Activated naive CD4-positive, alpha-beta T cell treated with anti-CD3 and anti-CD28 coated beads for 36 hours (primary cell): ENCODE data around the gene CNGA2. TPM values are rescaled to one million over a fixed set of nuclear protein-coding genes. Genes with fewer than 3 reads are reported as not detected.

Source experiments
- CTCF ChIA-PET: fragments of 350-600 bp; sonication (Branson Sonifier 250); formaldehyde crosslinking; loops from one replicate; lab custom pipeline; 2021; ENCODE audit warnings: antibody characterized with exemption; lab: Charles Lee
- DNase-seq: peaks from one replicate; pipeline ENCODE4 v3.0.0-alpha.2; 2020
- H3K27ac Mint-ChIP-seq: one replicate; pipeline ENCODE4 v1.8.0; 2021; ENCODE audit warnings: mild to moderate bottlenecking, mixed read lengths
- H3K27me3 Mint-ChIP-seq: one replicate; pipeline ENCODE4 v1.8.0; 2021; ENCODE audit warnings: low read depth, mixed read lengths
- H3K36me3 Mint-ChIP-seq: one replicate; pipeline ENCODE4 v1.8.0; 2021; ENCODE audit warnings: low read depth, mixed read lengths
- H3K4me1 Mint-ChIP-seq: one replicate; pipeline ENCODE4 v1.8.0; 2021; ENCODE audit warnings: low read depth, mixed read lengths
- H3K4me3 Mint-ChIP-seq: one replicate; pipeline ENCODE4 v1.8.0; 2021; ENCODE audit warnings: mild to moderate bottlenecking, moderate library complexity, mixed read lengths
- H3K9me3 Mint-ChIP-seq: one replicate; pipeline ENCODE4 v1.8.0; 2021; ENCODE audit warnings: mixed read lengths
- intact Hi-C: fragments of 100-400 bp; cut with micrococcal nuclease; formaldehyde crosslinking; loops from one replicate; pipeline ENCODE4 v1.15.1; 2023
- total RNA-seq, 2 experiments: library from RNA; stranded (reverse); gene quantifications; one replicate each; pipeline ENCODE4 v1.2.3, GENCODE V29; 2021

Gene CNGA2
- total RNA-seq, 2 experiments from 2014 or later, result not detected

DNA sequence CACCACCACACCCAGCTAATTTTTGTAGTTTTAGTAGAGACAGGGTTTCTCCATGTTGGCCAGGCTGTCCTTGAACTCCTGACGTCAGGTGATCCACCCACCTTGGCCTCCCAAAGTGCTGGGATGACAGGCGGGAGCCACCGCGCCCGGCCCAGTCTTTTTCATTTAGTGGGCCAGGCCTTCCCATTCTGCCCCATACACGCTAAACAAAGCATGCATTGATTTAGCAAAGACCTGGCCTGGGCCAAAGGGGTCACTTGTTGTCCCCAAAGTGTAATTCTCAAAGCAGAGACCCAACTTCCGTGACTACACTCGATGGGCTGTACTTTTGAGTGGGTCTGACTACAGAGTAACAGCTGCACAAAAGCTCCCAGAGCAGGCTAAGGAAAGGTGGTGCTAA, 29.2 kb downstream of the CNGA2 start:
- Mint-ChIP-seq H3K36me3 (no peaks in the 10 kb centered on the region), H3K4me1 (no peaks in the 10 kb centered on the region), H3K9me3 (no peaks in the 10 kb centered on the region), H3K4me3 (no peak overlapping the region), H3K27me3 (peaks cover 4% of the 10 kb centered on the region), H3K27ac (no peak overlapping the region)
- intact Hi-C loops, result no loop called here
- DNase-seq, result no peak
- CTCF ChIA-PET, result no interaction called here

DNA sequence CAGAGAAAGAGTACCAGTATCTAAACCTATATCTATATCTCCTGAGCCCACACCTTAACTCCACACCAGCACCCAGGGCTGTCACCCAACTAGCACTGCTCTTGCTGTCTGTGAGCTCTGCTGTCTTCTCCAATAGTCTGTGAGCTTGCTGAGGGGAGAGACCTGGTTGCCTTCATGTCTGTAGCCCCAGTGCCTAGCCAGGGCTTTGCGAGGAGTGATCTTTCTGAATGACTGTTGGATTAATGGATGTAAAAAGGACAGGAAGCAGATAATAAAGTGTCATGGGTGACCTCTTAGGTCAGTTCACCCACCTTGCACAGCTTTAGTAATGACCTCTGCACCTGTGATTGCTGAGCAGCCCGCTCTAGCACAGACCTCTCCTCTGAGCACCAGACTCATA, 30.5 kb downstream of the CNGA2 start:
- CTCF ChIA-PET, result no interaction called here
- Mint-ChIP-seq H3K4me3 (no peak overlapping the region), H3K27me3 (peaks cover 4% of the 10 kb centered on the region), H3K27ac (no peak overlapping the region), H3K9me3 (no peaks in the 10 kb centered on the region), H3K4me1 (no peaks in the 10 kb centered on the region), H3K36me3 (no peaks in the 10 kb centered on the region)
- intact Hi-C loops, result no loop called here
- DNase-seq, result no peak

DNA sequence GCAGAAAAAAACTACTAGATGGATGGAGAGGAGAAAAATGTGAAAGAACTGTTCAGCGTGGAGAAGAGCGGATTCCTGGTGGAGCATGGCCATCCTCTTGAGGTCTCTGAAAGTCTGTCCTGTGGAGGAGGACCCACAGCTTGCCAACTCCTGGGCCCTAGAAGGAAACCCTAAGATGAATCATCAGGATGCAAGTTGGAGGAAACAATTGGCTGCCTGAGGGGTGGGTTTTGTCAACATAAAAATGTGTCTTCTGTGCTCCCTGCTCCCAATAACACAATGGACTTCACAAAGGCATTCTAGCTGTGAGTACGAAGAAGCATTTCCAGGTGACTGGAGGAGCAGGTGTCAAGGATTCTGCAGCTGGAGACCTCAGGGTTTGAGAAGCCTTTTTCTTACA, 37.2 kb downstream of the CNGA2 start:
- Mint-ChIP-seq H3K4me1 (no peaks in the 10 kb centered on the region), H3K9me3 (no peaks in the 10 kb centered on the region), H3K27ac (no peak overlapping the region), H3K4me3 (no peak overlapping the region), H3K27me3 (peaks cover 4% of the 10 kb centered on the region), H3K36me3 (no peaks in the 10 kb centered on the region)
- intact Hi-C loops, result no loop called here
- CTCF ChIA-PET, result no interaction called here
- DNase-seq, result no peak

DNA sequence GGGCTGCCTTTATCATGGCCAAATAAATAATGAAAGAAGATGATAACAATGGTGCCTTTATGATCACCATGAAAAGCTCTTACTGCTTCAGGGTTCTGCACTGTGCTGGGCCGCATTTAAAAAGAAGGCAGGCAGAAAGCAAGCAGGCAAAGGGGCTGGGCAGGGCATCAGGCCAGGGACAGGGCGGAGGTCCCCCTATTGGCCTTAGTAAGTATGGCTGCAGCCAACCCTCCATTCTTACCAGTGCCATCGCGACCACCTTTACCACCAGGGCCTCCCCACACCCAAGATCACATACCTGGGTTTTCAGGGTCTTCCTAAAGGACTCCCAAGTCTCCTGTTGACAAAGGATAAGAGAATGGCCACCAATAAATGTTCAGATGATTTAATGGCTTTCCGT, 38.9 kb downstream of the CNGA2 start:
- Mint-ChIP-seq H3K4me3 (no peak overlapping the region), H3K27ac (no peak overlapping the region), H3K9me3 (no peaks in the 10 kb centered on the region), H3K27me3 (no peaks in the 10 kb centered on the region), H3K4me1 (no peaks in the 10 kb centered on the region), H3K36me3 (no peaks in the 10 kb centered on the region)
- CTCF ChIA-PET, result no interaction called here
- intact Hi-C loops, result no loop called here
- DNase-seq, result no peak

DNA sequence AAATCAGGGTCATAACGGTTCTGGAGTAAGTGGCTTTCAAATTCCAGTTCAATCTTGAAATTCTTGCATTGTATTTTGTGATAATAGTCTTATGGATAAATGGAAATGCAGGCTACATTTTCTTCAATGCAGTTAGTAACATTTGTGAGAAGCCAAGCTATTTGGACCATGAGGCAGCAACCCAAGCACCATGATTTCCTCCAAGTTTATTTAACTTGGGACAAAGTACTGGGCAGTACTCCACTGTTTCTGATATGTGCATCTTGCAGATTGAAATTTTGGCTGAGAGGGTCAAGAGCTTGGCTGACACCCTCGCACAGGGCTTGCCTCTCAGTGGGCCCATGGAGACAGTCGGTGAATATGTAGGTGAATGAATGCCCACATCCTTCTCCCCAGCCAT, 39.9 kb downstream of the CNGA2 start:
- Mint-ChIP-seq H3K9me3 (no peaks in the 10 kb centered on the region), H3K27ac (no peak overlapping the region), H3K36me3 (no peaks in the 10 kb centered on the region), H3K27me3 (no peaks in the 10 kb centered on the region), H3K4me1 (no peaks in the 10 kb centered on the region), H3K4me3 (no peak overlapping the region)
- intact Hi-C loops, result no loop called here
- CTCF ChIA-PET, result no interaction called here
- no peak for DNase-seq

DNA sequence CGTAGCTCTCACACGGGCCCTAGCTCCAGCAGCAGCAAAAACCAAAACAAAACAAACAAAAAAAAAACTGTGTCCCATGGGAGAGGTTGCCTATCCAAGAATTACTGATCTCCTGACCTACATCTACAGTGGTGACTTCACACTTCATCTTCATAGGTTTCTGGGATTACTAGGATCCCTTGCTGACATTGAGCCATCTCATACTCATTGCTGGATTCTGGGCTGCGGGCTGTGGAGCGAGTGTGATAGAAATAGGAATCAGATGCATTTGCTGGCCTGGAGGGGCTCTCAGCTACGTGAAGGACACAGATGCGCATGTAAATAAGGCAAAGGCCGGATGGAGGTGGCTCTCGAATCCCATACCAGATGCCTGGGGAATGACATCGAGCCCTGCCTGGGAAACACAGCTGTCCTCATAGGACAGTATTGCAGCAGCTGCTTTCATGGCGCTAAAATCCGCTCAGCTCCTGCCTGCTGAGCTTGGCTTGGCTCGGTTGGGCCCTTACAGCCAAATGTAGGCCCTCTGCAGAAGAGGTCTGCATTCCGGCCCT, 41.7 kb downstream of the CNGA2 start:
- CTCF ChIA-PET, result no interaction called here
- H3K4me3 Mint-ChIP-seq, result no peak overlapping the region
- H3K9me3 Mint-ChIP-seq, result no peaks in the 10 kb centered on the region
- H3K27ac Mint-ChIP-seq, result no peak overlapping the region
- H3K4me1 Mint-ChIP-seq, result no peaks in the 10 kb centered on the region
- H3K36me3 Mint-ChIP-seq, result no peaks in the 10 kb centered on the region
- intact Hi-C loops, result no loop called here
- no peaks in the 10 kb centered on the region for H3K27me3 Mint-ChIP-seq
- no peak for DNase-seq

DNA sequence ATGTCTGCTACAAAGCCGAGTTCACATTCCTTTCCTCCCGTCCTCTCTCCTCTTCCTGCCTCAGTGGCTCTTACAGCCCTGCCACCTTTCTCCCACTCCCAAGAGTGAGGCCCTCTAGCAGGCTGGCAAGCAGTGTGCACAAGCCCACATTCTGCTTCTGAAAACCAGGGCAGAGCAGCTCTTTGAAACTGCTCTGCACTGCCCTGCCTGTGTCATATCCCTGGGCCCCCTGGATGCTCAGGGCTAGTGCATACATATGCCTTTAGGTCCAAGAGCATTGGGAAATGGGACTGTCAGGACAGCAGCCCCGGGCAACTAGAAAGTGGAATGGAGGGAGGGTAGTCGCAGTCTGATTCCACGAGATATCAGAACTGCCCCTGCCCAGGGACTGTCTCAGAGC, 42.4 kb downstream of the CNGA2 start:
- no peak for DNase-seq
- CTCF ChIA-PET, result no interaction called here
- H3K9me3 Mint-ChIP-seq, result no peaks in the 10 kb centered on the region
- no peak overlapping the region for H3K27ac Mint-ChIP-seq
- H3K36me3 Mint-ChIP-seq, result no peaks in the 10 kb centered on the region
- intact Hi-C loops, result no loop called here
- no peak overlapping the region for H3K4me3 Mint-ChIP-seq
- H3K4me1 Mint-ChIP-seq, result no peaks in the 10 kb centered on the region
- H3K27me3 Mint-ChIP-seq, result no peaks in the 10 kb centered on the region

DNA sequence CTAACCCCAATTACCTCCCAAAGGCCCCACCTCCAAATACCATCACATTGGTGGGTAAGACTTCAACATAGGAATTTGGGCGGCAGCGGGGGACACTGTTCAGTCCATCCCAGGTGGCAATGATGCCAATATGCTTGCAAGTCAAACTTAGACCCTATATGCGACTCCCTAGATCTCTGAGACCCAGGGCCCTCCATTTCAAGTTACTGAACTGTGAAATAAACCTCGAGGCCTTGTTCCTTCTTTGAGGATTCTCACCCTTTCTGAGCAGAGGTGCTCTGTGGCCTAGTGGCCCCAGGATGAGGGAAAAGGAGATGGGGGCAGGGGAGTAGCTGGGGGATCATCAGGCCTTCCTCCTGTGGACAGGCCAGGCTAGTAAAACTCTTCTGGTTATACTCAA, 44.7 kb downstream of the CNGA2 start:
- no peaks in the 10 kb centered on the region for H3K9me3 Mint-ChIP-seq
- H3K4me3 Mint-ChIP-seq, result no peak overlapping the region
- no peak for DNase-seq
- no peaks in the 10 kb centered on the region for H3K36me3 Mint-ChIP-seq
- no peaks in the 10 kb centered on the region for H3K27me3 Mint-ChIP-seq
- intact Hi-C loops, result no loop called here
- no peaks in the 10 kb centered on the region for H3K4me1 Mint-ChIP-seq
- CTCF ChIA-PET, result no interaction called here
- H3K27ac Mint-ChIP-seq, result no peak overlapping the region

DNA sequence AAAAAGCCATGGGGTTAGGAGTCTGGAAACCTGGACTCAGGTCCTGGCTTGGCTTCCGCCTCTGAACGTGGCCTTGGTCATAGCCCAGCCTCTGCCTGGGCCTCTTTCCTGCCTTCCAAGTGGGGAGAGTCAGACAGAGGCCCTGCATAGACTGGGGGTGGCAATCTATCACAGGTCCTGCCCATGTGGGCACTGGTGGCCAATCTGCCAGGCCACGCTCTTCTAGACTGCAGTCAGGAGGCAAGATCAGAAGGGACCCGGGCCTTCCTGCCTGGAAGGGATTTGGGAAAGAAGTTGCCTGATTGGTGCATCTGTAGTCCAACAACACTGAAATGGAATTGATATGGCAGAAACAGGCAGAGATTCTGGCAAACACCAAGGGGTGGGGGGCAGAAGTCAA, 46.1 kb downstream of the CNGA2 start:
- no peak overlapping the region for H3K27ac Mint-ChIP-seq
- CTCF ChIA-PET, result no interaction called here
- no peak overlapping the region for H3K4me3 Mint-ChIP-seq
- no peaks in the 10 kb centered on the region for H3K27me3 Mint-ChIP-seq
- H3K9me3 Mint-ChIP-seq, result no peaks in the 10 kb centered on the region
- intact Hi-C loops, result no loop called here
- H3K4me1 Mint-ChIP-seq, result no peaks in the 10 kb centered on the region
- H3K36me3 Mint-ChIP-seq, result no peaks in the 10 kb centered on the region
- no peak for DNase-seq

DNA sequence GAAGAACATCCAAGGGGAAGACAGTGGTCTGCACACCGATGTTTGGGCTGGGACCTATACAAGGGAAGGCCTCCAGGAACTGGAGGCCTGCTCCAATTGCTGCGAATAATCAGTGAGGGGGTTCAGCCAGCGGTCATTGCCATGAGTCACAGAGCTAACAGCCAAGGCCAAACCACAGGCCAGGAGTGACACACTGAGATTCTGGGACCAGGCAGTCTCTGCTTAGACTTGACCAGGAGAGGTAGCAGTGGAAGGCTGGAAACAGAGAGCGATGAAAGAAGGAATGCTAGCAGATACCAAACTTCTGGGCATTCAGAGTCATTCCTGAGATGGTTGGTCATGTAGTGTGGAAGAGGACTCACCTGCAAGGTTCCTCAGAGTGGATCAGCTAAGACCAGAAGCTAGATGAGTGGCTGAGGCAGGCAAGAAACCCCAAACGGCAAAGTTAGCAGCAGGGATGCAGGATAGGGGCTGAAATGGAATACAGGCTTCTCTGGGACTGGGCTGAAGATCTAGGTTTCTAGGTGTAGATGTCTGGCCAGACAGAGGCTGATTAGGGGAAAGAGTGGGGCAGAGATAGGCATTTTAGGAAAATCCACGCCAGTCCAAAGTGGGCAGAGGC, 54.7 kb downstream of the CNGA2 start:
- peaks cover 3% of the 10 kb centered on the region for H3K27me3 Mint-ChIP-seq

DNA sequence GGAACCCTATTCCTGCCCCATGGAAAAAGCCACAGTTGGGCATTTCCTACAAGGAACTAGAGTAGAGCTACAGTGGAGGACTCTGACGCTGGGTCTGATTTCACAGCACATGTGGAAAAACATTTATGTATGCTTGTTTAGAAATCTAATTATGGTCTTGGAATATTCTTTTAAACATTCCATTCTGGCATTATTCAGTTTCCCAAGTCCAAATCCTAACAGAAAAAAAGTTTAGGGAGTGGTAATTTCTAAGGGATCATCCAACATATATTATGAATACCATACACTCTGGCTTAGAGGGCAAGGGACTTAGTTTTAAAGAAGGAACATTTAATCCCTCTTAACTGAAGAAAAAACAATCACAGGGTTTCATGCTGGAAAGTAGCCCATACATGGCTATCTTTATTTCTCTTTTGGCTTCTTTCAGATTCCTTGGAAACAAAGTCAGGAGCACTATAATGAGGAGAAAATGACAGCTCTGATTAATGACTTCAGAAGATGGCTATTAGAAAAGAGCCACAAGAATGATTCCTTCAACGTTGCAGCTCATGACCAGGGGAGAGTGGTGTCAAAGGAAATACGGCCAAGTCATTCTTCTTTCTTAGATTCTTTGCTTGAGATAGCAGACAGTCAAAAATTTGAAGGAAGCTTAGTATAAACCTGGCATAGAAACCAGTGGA, 56.1 kb downstream of the CNGA2 start:
- Mint-ChIP-seq H3K27ac (no peak overlapping the region), H3K36me3 (no peaks in the 10 kb centered on the region), H3K4me3 (no peak overlapping the region), H3K9me3 (no peaks in the 10 kb centered on the region), H3K4me1 (no peaks in the 10 kb centered on the region), H3K27me3 (peaks cover 3% of the 10 kb centered on the region)
- intact Hi-C loops, result no loop called here
- no peak for DNase-seq
- CTCF ChIA-PET, result no interaction called here

More for the DNA sequence above, 54.7 kb downstream of the CNGA2 start:
- Mint-ChIP-seq H3K9me3 (no peaks in the 10 kb centered on the region), H3K4me3 (no peak overlapping the region), H3K36me3 (no peaks in the 10 kb centered on the region), H3K27ac (no peak overlapping the region), H3K4me1 (no peaks in the 10 kb centered on the region)
- DNase-seq, result no peak
- intact Hi-C loops, result no loop called here
- CTCF ChIA-PET, result no interaction called here

DNA sequence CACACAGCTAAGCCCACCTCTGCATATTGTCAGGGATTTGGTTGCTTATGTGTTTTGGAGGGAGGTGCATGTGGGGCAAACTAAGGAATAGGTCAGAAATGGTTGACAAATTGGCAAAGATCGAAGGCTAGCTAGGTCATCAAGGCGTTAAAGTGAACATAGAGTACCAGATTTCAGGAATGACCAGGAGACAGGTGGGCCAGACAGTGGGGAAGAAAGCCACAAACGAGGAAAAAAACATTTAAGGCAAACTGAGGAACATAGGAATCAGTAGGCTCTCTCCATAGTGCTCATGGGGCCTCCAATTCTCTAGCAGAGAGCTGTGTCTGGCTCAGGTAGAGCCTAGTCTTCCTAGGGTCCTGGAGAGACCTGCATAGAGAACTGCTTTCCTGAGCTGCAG, 57.4 kb downstream of the CNGA2 start:
- H3K4me3 Mint-ChIP-seq, result no peak overlapping the region
- H3K27me3 Mint-ChIP-seq, result peaks cover 3% of the 10 kb centered on the region
- no peaks in the 10 kb centered on the region for H3K9me3 Mint-ChIP-seq
- DNase-seq, result no peak
- no peaks in the 10 kb centered on the region for H3K4me1 Mint-ChIP-seq
- intact Hi-C loops, result no loop called here
- H3K27ac Mint-ChIP-seq, result no peak overlapping the region
- no peaks in the 10 kb centered on the region for H3K36me3 Mint-ChIP-seq
- CTCF ChIA-PET, result interaction anchor here (0.6 kb wide), 1 partner anchor 602 kb away, joined by 3 read pairs; no protein-coding TSS in a partner anchor

DNA sequence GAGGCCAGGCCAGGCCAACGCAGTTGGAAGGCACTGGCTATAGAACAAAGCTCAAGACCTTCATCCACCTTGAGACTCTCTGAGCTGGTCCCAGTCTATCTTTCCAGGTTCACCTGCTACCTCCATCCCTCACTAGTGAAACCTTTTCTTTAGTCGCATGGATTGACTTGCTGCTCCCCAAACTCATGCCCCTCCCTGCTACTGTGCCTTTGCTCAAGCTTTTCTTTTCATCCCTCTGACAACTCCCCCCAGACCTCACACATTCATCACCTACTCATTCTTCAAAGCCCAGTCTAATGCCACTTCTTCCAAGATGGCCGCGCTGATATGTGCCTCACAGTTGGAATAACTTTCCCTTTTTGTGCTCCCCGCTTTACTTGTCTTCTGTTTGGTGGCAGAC, 58.0 kb downstream of the CNGA2 start:
- intact Hi-C loops, result no loop called here
- Mint-ChIP-seq H3K9me3 (no peaks in the 10 kb centered on the region), H3K27ac (no peak overlapping the region), H3K36me3 (no peaks in the 10 kb centered on the region), H3K27me3 (peaks cover 3% of the 10 kb centered on the region), H3K4me3 (no peak overlapping the region), H3K4me1 (no peaks in the 10 kb centered on the region)
- CTCF ChIA-PET, result interaction anchor here (0.5 kb wide), 1 partner anchor 211 kb away, joined by 3 read pairs; no protein-coding TSS in a partner anchor
- no peak for DNase-seq
